AG09309 (cell line): ENCODE data around the gene CKLF.

Experiments
- DNase-seq: peaks from one replicate; pipeline ENCODE4 v3.0.0-alpha.2; 2010; ENCODE audit warnings: low read depth
- H3K4me3 ChIP-seq: 2 replicates; pipeline ENCODE4 v1.5.1; 2011; ENCODE audit warnings: mild to moderate bottlenecking, low read depth, low read length, moderate library complexity; ENCODE audit not compliant: control insufficient read depth
- CTCF ChIP-seq: IDR thresholded peaks from 2 replicates; pipeline ENCODE4 v1.5.1; 2011; ENCODE audit warnings: mild to moderate bottlenecking, low read depth, low read length, inconsistent platforms; ENCODE audit not compliant: insufficient read depth, control insufficient read depth; ENCODE audit errors: missing control alignments

Gene CKLF

GRCh38 chr16:66552286-66553177 is at the start of gene CKLF:
Gene CKLF (plus strand): TSS chr16:66552576. CDS start chr16:66552716, 140 bp downstream.
- no peak for TF ChIP-seq CTCF
- peak; percentile 31 for DNase-seq
- H3K4me3 ChIP-seq = peak within 1 kb of the TSS; percentile 93

GRCh38 chr16:66503030-66503429 is 49.3 kb upstream of the CKLF start:
- no peak for TF ChIP-seq CTCF

DNA sequence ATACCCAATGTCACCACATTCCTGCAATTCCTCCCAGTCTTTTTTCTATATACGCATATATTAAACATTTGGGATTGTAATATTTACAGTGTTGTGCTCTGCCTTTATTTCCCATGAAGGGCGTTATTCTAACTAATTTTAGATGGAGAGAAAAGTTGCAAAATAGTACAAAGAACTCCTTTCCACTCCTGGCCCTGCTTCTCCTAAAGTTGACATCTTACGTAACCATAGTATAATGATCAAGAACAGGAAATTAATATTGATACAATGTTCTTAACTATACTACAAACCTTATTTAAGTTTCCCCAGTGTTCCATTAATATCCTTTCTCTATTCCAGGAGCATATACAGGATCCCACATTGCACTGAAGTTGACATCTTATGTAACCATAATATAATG is 48.8 kb upstream of the CKLF start:
- no peak for TF ChIP-seq CTCF
- no peak for DNase-seq
- no peak overlapping the region for H3K4me3 ChIP-seq

More at GRCh38 chr16:66503030-66503429, 49.3 kb upstream of the CKLF start:
- no peak overlapping the region for H3K4me3 ChIP-seq
- no peak for DNase-seq

- no peak for DNase-seq
- TF ChIP-seq CTCF = no peak
- no peak overlapping the region for H3K4me3 ChIP-seq
Observed at GRCh38 chr16:66507731-66508239, 44.6 kb upstream of the CKLF start.

GRCh38 chr16:66508248-66508913 is 44.0 kb upstream of the CKLF start:
- no peak overlapping the region for H3K4me3 ChIP-seq
- no peak for TF ChIP-seq CTCF
- DNase-seq = no peak

GRCh38 chr16:66508914-66509496 is 43.4 kb upstream of the CKLF start:
- DNase-seq = no peak
- no peak overlapping the region for H3K4me3 ChIP-seq
- TF ChIP-seq CTCF = no peak
